HUES6 (cell line): ENCODE data around the gene MYO1D.
"Not testable (repeated sequence)": the region's sequence is repeated elsewhere in the genome, so short reads cannot be mapped to it uniquely, and the experiment has no call there.

Experiments used
- H3K27ac ChIP-seq: 2 replicates; pipeline ENCODE4 v1.7.0; 2013; ENCODE audit warnings: low read depth, mild to moderate bottlenecking, low read length, inconsistent platforms
- H3K27me3 ChIP-seq: 2 replicates; pipeline ENCODE4 v1.6.1; 2013; ENCODE audit warnings: low read length; ENCODE audit not compliant: control insufficient read depth, insufficient read depth
- H3K36me3 ChIP-seq: 2 replicates; pipeline ENCODE4 v1.6.1; 2013; ENCODE audit warnings: low read length; ENCODE audit not compliant: control insufficient read depth, insufficient read depth
- H3K4me1 ChIP-seq: 2 replicates; pipeline ENCODE4 v1.6.1; 2013; ENCODE audit warnings: low read length; ENCODE audit not compliant: control insufficient read depth, insufficient read depth
- H3K4me3 ChIP-seq: 2 replicates; pipeline ENCODE4 v1.5.1; 2013; ENCODE audit warnings: low read depth, low read length
- H3K9ac ChIP-seq: one replicate; pipeline ENCODE4 v1.6.1; 2013; ENCODE audit warnings: mild to moderate bottlenecking, low read length
- H3K9me3 ChIP-seq: 2 replicates; pipeline ENCODE4 v1.6.1; 2013; ENCODE audit warnings: low read depth, low read length; ENCODE audit not compliant: control insufficient read depth, insufficient read depth

Gene MYO1D

GRCh38 chr17:32752934-32753333, 124.0 kb downstream of the MYO1D start:
- Histone ChIP-seq H3K4me3 (no peak overlapping the region), H3K9me3 (no peaks in the 10 kb centered on the region), H3K4me1 (no peaks in the 10 kb centered on the region), H3K36me3 (peaks cover 3% of the 10 kb centered on the region; the same call in 1 of the 2 replicates), H3K27ac (no peak overlapping the region), H3K27me3 (no peaks in the 10 kb centered on the region), H3K9ac (no peak overlapping the region)

- Histone ChIP-seq H3K4me1 (no peaks in the 10 kb centered on the region), H3K27ac (no peak overlapping the region), H3K9me3 (no peaks in the 10 kb centered on the region), H3K9ac (no peak overlapping the region), H3K4me3 (no peak overlapping the region), H3K36me3 (peaks cover 1% of the 10 kb centered on the region; the same call in 1 of the 2 replicates), H3K27me3 (no peaks in the 10 kb centered on the region)
Measured at GRCh38 chr17:32747856-32748255, 129.1 kb downstream of the MYO1D start.

GRCh38 chr17:32746698-32747097, 130.2 kb downstream of the MYO1D start:
- Histone ChIP-seq H3K4me1 (no peaks in the 10 kb centered on the region), H3K27me3 (no peaks in the 10 kb centered on the region), H3K36me3 (no peaks in the 10 kb centered on the region; the same call in 1 of the 2 replicates), H3K9me3 (no peaks in the 10 kb centered on the region), H3K4me3 (no peak overlapping the region), H3K9ac (no peak overlapping the region), H3K27ac (no peak overlapping the region)

GRCh38 chr17:32746280-32746679, 130.6 kb downstream of the MYO1D start:
- Histone ChIP-seq H3K9me3 (no peaks in the 10 kb centered on the region), H3K9ac (no peak overlapping the region), H3K27ac (no peak overlapping the region), H3K4me3 (no peak overlapping the region), H3K27me3 (no peaks in the 10 kb centered on the region), H3K4me1 (no peaks in the 10 kb centered on the region), H3K36me3 (no peaks in the 10 kb centered on the region; the same call in 1 of the 2 replicates)

GRCh38 chr17:32742681-32743538, 134.0 kb downstream of the MYO1D start:
- no peak overlapping the region for H3K9ac ChIP-seq
- no peaks in the 10 kb centered on the region for H3K9me3 ChIP-seq
- H3K36me3 ChIP-seq, result no peaks in the 10 kb centered on the region; the same call in 1 of the 2 replicates
- no peak overlapping the region for H3K4me3 ChIP-seq
- no peaks in the 10 kb centered on the region for H3K27me3 ChIP-seq
- no peak overlapping the region for H3K27ac ChIP-seq
- H3K4me1 ChIP-seq, result no peaks in the 10 kb centered on the region

GRCh38 chr17:32741381-32741780, 135.5 kb downstream of the MYO1D start:
- H3K4me1 ChIP-seq, result no peaks in the 10 kb centered on the region
- H3K36me3 ChIP-seq, result no peaks in the 10 kb centered on the region; the same call in 1 of the 2 replicates
- no peaks in the 10 kb centered on the region for H3K27me3 ChIP-seq
- no peak overlapping the region for H3K4me3 ChIP-seq
- H3K9me3 ChIP-seq, result no peaks in the 10 kb centered on the region
- H3K27ac ChIP-seq, result no peak overlapping the region
- H3K9ac ChIP-seq, result no peak overlapping the region

GRCh38 chr17:32739722-32740121, 137.2 kb downstream of the MYO1D start:
- Histone ChIP-seq H3K27ac (no peak overlapping the region), H3K36me3 (no peaks in the 10 kb centered on the region; the same call in 1 of the 2 replicates), H3K9ac (no peak overlapping the region), H3K4me3 (no peak overlapping the region), H3K9me3 (no peaks in the 10 kb centered on the region), H3K27me3 (no peaks in the 10 kb centered on the region), H3K4me1 (no peaks in the 10 kb centered on the region)

GRCh38 chr17:32739151-32739550, 137.8 kb downstream of the MYO1D start:
- H3K9ac ChIP-seq, H3K27ac ChIP-seq, H3K4me1 ChIP-seq, H3K4me3 ChIP-seq, H3K27me3 ChIP-seq, H3K9me3 ChIP-seq, H3K36me3 ChIP-seq: not testable (repeated sequence)

GRCh38 chr17:32733401-32733800, 143.5 kb downstream of the MYO1D start:
- H3K4me3 ChIP-seq, result no peak overlapping the region
- H3K9ac ChIP-seq, result no peak overlapping the region

GRCh38 chr17:32732900-32733299, 144.0 kb downstream of the MYO1D start:
- no peaks in the 10 kb centered on the region for H3K4me1 ChIP-seq
- H3K27me3 ChIP-seq, result no peaks in the 10 kb centered on the region
- H3K9me3 ChIP-seq, result peaks cover 8% of the 10 kb centered on the region; the same call in 1 of the 2 replicates
- H3K4me3 ChIP-seq, result no peak overlapping the region
- H3K27ac ChIP-seq, result no peak overlapping the region
- H3K9ac ChIP-seq, result no peak overlapping the region
- H3K36me3 ChIP-seq, result peaks cover 3% of the 10 kb centered on the region; the same call in 1 of the 2 replicates

More at GRCh38 chr17:32733401-32733800, 143.5 kb downstream of the MYO1D start:
- Histone ChIP-seq H3K36me3 (peaks cover 3% of the 10 kb centered on the region; the same call in 1 of the 2 replicates), H3K9me3 (peaks cover 8% of the 10 kb centered on the region; the same call in 1 of the 2 replicates), H3K4me1 (no peaks in the 10 kb centered on the region), H3K27me3 (no peaks in the 10 kb centered on the region), H3K27ac (no peak overlapping the region)

GRCh38 chr17:32732296-32732642, 144.7 kb downstream of the MYO1D start:
- Histone ChIP-seq H3K4me3 (no peak overlapping the region), H3K9me3 (peaks cover 8% of the 10 kb centered on the region; the same call in 1 of the 2 replicates), H3K9ac (no peak overlapping the region), H3K27me3 (no peaks in the 10 kb centered on the region), H3K4me1 (no peaks in the 10 kb centered on the region), H3K27ac (no peak overlapping the region), H3K36me3 (peaks cover 3% of the 10 kb centered on the region; the same call in 1 of the 2 replicates)
